Mucosa of descending colon (tissue), 3 donors: ENCODE data around the gene TH. TPM values are rescaled to one million over a fixed set of nuclear protein-coding genes. Genes with fewer than 3 reads are reported as not detected.

Experiments
- ATAC-seq: fragments of 200-7000 bp; cut with Tn5 transposase; one replicate; pipeline ENCODE4 v1.9.1; 2020; ENCODE audit warnings: mild to moderate bottlenecking, moderate library complexity
- DNase-seq, 3 donors: peaks; one replicate each; pipeline ENCODE4 v3.0.0-alpha.2; 2020
- H3K36me3 ChIP-seq: fragments of 200-600 bp; one replicate; pipeline ENCODE4 v1.8.0; 2021; ENCODE audit warnings: low read depth, mild to moderate bottlenecking
- H3K4me1 ChIP-seq: fragments of 200-600 bp; one replicate; pipeline ENCODE4 v1.8.0; 2021; ENCODE audit warnings: low read depth, mild to moderate bottlenecking
- H3K4me3 ChIP-seq: fragments of 200-600 bp; one replicate; pipeline ENCODE4 v1.8.0; 2021; ENCODE audit warnings: mild to moderate bottlenecking
- H3K9me3 ChIP-seq: fragments of 200-600 bp; one replicate; pipeline ENCODE4 v1.8.0; 2021; ENCODE audit warnings: mild to moderate bottlenecking
- intact Hi-C, 2 donors: fragments of 100-400 bp; cut with DNase I in 1 of 2; cut with micrococcal nuclease in 1 of 2; formaldehyde crosslinking; loops; one replicate each; pipeline versions ENCODE4 v1.11.0 to v1.11.1; 2022; cut with DNase I, micrococcal nuclease
- total RNA-seq, 3 donors: library from RNA; stranded (reverse); fragmentation: NEBNext Ultra II Directional in 2 of 3; extraction: Animal tissue kit (Norgen Biotek cat#: 25700) in 2 of 3; gene quantifications; one replicate each; pipeline versions ENCODE4 v1.2.1 to v1.2.4, GENCODE V29; 2021 to 2023
- TF ChIP-seq, protein P1 (sequence below): fragments of 200-600 bp; IDR thresholded peaks from one replicate; pipeline ENCODE4 v1.8.0; 2022; ENCODE audit warnings: antibody characterized with exemption, mild to moderate bottlenecking
- donor health status: DM: no; HTN: no; CAD: no; lungs with moderate emphysema.
- donor health status: DM: no; HTN: no; CAD: no.
- donor health status: DM: no; HTN: yes; CAD: no.

TH gene
- total RNA-seq, 3 donors from 2014 or later, result 0.17 TPM; not detected in 2

DNA sequence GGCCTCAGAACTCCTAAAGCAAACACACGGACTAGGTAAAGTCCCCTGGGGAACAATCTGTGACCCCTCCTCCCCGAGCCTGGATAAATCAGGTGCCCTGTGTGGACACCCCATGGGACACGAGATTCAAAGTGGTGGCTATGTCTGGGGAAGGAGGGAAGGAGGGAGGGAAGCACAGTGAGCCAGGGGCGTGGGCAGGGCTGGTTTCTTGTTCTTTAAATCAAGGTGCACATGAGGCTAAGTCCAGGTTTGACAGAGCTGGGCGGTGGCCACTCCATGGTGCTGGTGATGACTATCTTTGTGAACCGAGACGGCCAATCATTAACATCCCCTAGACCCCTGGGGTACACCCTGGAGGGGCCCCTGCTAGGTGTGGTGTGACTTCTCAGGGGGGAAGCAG, 20.3 kb upstream of the TH start:
- no peak for DNase-seq
- TF ChIP-seq, protein P1, sequence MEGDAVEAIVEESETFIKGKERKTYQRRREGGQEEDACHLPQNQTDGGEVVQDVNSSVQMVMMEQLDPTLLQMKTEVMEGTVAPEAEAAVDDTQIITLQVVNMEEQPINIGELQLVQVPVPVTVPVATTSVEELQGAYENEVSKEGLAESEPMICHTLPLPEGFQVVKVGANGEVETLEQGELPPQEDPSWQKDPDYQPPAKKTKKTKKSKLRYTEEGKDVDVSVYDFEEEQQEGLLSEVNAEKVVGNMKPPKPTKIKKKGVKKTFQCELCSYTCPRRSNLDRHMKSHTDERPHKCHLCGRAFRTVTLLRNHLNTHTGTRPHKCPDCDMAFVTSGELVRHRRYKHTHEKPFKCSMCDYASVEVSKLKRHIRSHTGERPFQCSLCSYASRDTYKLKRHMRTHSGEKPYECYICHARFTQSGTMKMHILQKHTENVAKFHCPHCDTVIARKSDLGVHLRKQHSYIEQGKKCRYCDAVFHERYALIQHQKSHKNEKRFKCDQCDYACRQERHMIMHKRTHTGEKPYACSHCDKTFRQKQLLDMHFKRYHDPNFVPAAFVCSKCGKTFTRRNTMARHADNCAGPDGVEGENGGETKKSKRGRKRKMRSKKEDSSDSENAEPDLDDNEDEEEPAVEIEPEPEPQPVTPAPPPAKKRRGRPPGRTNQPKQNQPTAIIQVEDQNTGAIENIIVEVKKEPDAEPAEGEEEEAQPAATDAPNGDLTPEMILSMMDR, result no peak
- no peak for ATAC-seq

DNA sequence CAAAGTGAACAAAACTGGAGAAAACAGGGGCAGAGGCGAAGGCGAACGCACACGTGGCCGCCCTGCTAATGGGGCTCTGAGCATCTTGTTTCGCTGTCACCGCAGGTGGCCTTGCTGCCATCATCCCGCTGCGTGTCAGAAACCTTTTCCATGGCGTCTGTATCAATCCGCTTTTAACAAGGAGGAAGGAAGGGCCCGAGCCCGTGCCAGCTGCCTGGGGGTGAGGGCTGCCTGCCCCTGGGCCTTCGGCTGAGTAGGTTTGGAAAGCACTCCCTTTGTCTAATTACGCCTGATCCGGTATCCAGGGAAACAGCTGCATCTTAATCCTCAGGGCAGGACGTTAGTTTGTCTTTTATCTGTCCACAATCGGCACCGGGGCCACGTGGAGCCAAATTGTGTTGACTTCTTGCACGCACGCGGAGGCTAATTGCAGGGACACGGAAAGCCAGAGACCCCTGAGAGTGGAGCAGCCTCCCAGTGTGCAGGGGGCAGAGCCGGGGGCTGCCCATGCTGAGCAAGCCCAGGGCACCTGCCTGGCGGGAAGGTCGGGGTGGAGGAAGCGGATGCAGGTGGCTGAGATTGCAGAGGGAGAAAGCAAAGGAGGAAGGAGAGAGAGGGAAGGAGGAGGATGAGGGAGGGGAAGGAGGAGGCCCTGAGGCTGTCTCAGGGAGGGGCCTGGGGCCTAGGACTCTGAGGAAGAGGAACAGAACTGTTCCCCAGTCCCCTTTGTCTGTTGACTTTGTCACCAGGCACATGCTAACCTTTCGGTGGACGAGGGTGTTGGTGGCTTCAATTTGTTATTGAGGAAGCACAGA, 19.2 kb upstream of the TH start:
- Histone ChIP-seq H3K9me3 (no peaks in the 10 kb centered on the region), H3K4me3 (no peak overlapping the region), H3K36me3 (no peaks in the 10 kb centered on the region), H3K4me1 (peaks cover 3% of the 10 kb centered on the region)
- ATAC-seq (peak; percentile 25), DNase-seq (no peak)
- TF ChIP-seq, protein P1, result no peak
- intact Hi-C loops, result loop anchor here in 1 of 2 donors (10.0 kb wide), 1 partner anchor 104 kb away; no protein-coding TSS in a partner anchor

More for the DNA sequence above, 20.3 kb upstream of the TH start:
- intact Hi-C loops, result loop anchor here in 1 of 2 donors (10.0 kb wide), 1 partner anchor 103 kb away; no protein-coding TSS in a partner anchor
- H3K9me3 ChIP-seq, result no peaks in the 10 kb centered on the region
- no peak overlapping the region for H3K4me3 ChIP-seq
- no peaks in the 10 kb centered on the region for H3K36me3 ChIP-seq
- peaks cover 3% of the 10 kb centered on the region for H3K4me1 ChIP-seq

DNA sequence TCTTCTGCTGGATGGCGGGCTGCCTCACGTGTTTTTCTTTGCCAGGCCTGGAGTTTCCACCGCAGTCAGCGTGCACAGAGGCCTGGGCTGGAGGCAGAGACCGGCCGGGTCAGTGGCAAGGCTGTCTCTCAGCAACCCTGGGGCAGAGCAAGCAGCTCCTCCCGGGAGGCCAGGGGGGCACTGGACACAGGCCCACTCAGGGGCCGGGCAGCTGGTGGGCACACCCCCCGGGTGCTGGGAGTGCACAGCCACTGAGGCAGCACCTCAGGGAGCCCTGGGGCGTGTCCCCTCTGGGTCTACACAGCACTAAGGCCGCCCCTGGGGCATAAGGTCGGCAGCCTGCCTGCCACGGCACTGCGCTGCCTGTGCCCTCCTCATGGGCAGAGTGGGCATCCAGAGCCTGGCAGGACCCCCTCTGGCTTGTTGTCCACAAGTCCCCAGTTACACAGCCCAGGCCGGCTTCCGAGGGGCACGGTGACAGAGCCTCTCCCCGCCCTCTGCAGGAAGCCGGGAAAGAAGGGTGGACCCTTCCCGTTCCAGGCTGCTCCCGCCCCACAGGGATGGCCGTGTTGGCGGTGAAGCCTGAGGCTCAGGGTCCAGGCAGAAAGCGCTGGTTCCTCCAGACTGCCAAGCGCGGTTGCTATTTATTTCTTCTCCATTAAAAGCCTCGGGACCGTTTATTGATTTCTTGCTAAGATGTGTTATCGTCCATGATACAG, 18.5 kb upstream of the TH start:
- TF ChIP-seq, protein P1, result no peak
- Histone ChIP-seq H3K4me3 (no peak overlapping the region), H3K36me3 (no peaks in the 10 kb centered on the region), H3K4me1 (peaks cover 3% of the 10 kb centered on the region), H3K9me3 (no peaks in the 10 kb centered on the region)
- ATAC-seq, result no peak
- intact Hi-C loops, result loop anchor here (10.0 kb wide), 2 partner anchors 105 to 235 kb away; no protein-coding TSS in a partner anchor
- no peak for DNase-seq

GRCh38 chr11:2188745-2189144, 17.1 kb upstream of the TH start:
- peaks cover 2% of the 10 kb centered on the region for H3K4me1 ChIP-seq
- TF ChIP-seq, protein P1, result no peak
- intact Hi-C loops, result loop anchor here in 1 of 2 donors (10.0 kb wide), 1 partner anchor 236 kb away; no protein-coding TSS in a partner anchor
- H3K9me3 ChIP-seq, result no peaks in the 10 kb centered on the region
- H3K4me3 ChIP-seq, result no peak overlapping the region
- DNase-seq (no peak), ATAC-seq (no peak)
- no peaks in the 10 kb centered on the region for H3K36me3 ChIP-seq

DNA sequence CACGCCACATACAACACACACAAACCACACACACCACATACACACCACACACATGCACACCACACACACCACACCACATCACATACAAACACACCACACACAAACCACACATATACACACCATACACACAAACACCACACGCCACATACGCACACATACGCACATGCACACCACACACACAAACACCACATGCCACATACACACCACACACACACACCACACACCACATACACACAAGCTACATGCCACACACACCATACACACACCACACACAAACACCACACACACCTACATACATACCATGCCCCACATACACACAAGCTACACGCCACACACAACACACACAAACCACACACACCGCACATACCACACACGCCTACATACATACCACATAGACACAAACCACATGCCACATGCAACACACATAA, 15.7 kb upstream of the TH start:
- Histone ChIP-seq H3K36me3 (no peaks in the 10 kb centered on the region), H3K4me1 (no peaks in the 10 kb centered on the region), H3K4me3 (no peak overlapping the region), H3K9me3 (no peaks in the 10 kb centered on the region)
- intact Hi-C loops, result loop anchor here in 1 of 2 donors (10.0 kb wide), 1 partner anchor 238 kb away; no protein-coding TSS in a partner anchor
- TF ChIP-seq, protein P1, result no peak
- DNase-seq (no peak), ATAC-seq (no peak)
